ENCODE data around the gene SFTPD.
"Not testable (repeated sequence)": the region's sequence is repeated elsewhere in the genome, so short reads cannot be mapped to it uniquely, and the experiment has no call there.

SFTPD gene

GRCh38 chr10:79923669-79924068 is 25.2 kb downstream of the SFTPD start:
- no peak for DNase-seq

GRCh38 chr10:79923145-79923544 is 25.8 kb downstream of the SFTPD start:
- no peak for DNase-seq

GRCh38 chr10:79922011-79922412 is 26.9 kb downstream of the SFTPD start:
- not testable (repeated sequence) for DNase-seq

GRCh38 chr10:79915838-79916237 is 33.1 kb downstream of the SFTPD start:
- not testable (repeated sequence) for DNase-seq

GRCh38 chr10:79914512-79914911 is 34.4 kb downstream of the SFTPD start:
- DNase-seq: not testable (repeated sequence)

GRCh38 chr10:79910836-79911235 is 38.1 kb downstream of the SFTPD start:
- DNase-seq: no peak

- no peak for DNase-seq
Observed at GRCh38 chr10:79910344-79910743, 38.6 kb downstream of the SFTPD start.

- no peak for DNase-seq
Observed at GRCh38 chr10:79905322-79906314, 43.3 kb downstream of the SFTPD start.

- DNase-seq: peak; percentile 66
Observed at GRCh38 chr10:79904671-79905321, 44.1 kb downstream of the SFTPD start.

- not testable (repeated sequence) for DNase-seq
Observed at GRCh38 chr10:79901571-79901970, 47.3 kb downstream of the SFTPD start.

- no peak for DNase-seq
Observed at GRCh38 chr10:79898597-79899325, 50.1 kb downstream of the SFTPD start.

GRCh38 chr10:79892896-79893295 is 56.0 kb downstream of the SFTPD start:
- DNase-seq: not testable (repeated sequence)

- no peak for DNase-seq
Observed at GRCh38 chr10:79890469-79890868, 58.4 kb downstream of the SFTPD start.

- DNase-seq: not testable (repeated sequence)
Observed at GRCh38 chr10:79888984-79889383, 59.9 kb downstream of the SFTPD start.
